ENCODE measurements around the gene TOP2B.

The TOP2B gene

DNA sequence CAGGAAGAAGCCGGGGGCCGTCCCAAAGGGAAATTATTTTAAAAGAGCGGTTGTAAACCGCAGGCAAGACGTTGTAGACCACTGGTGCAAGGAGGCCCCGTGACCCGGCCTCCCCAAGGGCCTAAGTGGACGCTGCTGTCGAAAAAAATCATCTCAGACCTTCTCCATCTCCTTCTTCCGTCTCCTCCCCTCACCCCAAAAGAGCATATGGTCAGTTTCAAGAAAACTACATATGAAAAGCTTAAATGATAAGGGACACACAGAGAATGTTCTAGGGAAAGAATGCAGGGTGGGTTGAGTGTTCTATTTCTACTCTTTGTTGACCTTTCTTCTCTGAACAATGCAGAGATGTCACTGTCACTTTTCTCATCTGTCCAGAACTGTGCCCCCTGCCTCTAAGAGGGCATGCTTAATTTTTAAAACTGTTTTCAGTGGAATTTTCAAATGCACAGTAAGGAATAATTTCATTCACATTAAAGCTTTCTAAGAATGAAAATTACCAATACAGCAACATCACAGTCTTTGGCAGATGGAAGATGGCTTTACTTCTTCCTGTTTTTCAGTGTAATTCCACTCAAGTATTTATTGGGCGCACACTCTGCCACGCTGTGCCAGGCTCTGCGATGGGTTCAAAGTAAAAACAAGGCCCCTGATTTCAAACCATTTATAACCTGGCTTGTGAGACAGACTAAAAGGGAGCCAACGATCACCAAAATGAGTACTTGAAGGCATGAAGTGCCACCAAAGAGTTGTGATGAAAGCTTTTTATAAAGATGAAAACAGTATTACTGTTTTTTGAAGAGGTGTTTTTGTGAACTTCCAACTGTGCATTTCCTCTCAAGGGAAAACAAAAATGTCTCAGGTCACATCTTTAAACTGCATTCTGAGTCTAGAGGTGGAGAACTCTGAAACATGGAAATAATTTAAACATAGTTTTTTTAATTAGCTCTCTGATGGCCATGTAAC is 891 bp upstream of the TOP2B start:
- DNase-seq = no peak

DNA sequence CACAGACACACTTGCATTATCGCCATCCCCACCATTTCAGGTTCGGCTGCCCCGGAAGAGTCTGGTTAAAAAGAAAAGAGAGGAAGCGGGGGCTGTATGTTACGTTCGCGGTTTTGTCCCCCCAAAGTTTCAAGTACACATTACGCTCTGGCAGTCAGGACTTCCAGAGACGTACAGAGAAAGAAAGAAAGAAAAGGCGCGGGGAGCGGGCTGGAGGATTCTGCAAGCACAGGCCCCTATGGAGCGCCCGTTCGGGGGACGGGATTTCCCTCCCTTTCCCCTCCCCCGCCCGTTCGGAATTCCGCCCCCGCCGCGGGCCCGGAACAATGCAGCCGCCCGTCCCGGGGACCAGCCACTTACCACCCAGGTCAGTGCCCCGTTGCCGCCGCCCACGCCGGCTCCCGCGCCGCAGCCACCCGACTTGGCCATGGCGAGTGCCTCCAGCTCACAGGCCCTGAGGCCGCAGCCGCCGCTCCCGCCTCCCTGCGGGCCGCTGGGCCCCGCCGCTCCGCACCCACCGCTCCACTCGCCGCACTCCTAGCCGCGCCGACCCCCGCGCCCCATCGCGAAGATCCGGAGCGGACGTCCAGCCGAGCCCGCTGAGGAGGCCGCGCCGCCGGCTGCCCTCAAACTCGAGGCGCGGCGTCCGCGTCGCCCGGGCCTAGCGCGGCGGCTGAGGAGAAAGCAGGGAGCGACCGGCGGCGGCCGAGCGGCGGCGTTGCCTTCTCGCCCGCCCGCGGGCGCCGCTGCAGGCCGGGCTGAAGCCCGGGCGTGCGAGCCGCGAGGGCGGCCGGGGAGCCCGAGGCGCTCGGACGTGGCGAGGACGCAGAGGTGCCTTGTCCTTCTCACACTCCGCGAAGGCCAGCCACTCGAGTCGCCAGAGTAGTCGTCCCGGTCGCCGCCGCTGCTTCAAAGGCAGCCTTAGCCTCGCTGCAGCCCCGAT is 567 bp downstream of the TOP2B start:
- peak; percentile 33 for DNase-seq

DNA sequence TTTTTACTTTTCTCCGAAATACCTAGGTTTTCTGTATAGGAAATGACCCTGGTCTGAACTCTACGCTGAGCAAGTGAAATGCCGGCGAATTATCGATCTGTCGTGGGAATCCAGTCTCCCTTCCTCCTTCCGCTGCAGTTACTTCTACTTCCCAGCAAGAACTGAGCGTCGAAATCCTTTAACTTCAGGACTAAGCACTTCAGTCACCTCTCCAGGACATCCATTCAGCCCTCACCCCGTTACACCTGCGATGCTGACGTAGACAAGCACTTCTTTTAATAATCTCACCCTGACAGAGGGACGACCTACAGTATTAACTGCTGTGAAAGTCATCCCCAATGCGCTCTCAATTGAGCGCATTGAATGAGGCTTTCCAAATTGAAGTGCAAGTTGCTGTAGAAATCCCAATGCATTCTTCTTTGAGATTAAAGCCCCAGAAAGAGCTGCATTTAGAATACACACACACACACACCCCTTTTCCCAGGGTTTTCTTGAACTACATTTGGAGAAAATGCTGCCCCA is 1.3 kb downstream of the TOP2B start:
- no peak for DNase-seq

DNA sequence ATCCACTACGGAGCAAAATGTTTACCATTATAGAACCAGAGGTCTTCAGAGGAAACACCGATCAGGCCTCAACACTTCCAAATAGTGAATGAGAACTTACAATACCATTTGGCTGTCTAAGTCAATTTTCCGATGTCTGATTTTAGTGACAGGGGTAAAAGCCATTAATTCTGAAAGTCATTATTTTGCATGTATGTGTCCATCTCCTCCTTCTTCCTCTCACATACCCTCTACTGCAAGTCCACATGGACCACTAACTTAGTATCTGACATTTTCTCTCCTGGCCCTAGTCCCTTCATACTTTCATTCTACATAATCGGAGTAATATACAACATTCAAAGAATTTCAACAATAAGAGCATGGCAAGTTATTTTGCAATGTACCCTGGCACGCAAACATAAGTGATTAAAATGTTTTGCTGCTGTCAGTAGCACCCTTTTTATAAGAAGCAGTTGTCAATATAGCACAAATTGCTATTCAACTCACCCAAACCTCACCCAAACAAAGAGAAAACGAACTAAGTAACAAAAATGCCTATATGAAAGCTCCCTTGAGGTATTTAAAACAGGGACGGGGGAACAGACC is 1.9 kb downstream of the TOP2B start:
- no peak for DNase-seq

DNA sequence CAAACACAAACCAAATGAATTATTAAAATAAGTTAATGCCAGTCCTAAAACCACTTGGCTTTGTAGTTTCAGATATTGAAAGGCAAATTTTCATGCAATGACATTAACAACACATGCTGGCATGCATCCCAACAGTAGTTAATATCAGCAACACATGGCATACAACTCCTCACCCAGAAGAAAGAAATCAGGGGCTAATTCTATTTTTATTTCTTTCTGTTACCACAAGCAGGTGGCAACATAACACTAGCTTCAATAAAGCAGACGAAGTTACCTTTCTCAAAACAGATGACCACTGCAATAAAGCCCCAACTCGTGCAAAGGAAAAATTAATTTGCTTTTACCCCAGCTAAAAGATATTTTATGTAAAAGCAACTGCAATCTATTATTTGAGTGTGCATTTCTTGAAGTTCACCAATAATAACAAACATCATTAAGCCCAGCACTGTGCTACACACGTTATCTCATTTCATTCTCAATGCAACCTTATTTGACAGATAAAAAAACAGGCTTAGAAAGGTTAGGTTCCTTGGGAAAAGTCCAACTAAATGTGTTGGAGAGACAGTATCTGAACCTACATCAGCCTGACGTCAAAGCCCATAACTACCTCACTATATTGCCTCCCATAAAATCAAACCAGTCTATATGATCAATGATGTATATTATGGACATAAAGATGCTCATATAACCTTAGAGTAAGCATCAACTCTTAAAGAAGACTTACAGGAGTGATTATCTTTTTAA is 2.8 kb downstream of the TOP2B start:
- DNase-seq = no peak

DNA sequence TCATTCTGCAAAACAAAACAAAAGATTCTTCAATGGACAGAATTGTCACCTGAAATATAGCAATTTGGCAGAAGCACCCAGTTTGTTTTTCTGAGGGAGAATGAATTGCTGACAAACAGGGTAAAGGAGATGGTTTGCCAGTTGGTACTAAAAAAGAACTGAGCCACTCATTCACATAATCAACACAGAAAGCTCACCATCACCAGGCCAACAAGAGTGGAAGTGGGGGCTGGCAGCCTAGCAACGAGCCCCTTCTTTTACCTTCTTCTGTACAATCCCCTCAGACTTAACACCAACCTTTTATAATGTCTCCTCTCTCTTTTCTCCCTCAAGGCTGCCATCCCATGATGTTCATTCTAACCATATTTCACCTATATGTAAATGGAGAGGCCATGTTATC is 5.9 kb downstream of the TOP2B start:
- no peak for DNase-seq

DNA sequence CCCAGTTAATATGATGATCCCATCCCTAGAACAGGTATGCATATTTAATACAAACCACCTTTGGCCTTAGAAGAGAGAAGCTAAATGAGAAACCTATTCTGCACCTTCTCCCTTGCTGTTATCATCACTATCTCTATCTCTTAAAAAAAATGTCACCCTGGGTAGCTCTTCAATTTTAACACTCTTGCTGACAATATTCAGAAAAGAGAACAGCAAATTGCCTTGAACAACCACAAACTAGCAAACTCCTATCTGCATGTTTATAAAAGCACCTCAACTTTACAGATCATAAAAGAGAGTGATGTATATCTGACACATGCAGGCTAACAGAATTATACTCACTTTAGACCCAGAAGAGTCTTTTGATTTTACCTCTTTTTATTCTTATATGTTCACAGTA is 7.4 kb downstream of the TOP2B start:
- DNase-seq = no peak

DNA sequence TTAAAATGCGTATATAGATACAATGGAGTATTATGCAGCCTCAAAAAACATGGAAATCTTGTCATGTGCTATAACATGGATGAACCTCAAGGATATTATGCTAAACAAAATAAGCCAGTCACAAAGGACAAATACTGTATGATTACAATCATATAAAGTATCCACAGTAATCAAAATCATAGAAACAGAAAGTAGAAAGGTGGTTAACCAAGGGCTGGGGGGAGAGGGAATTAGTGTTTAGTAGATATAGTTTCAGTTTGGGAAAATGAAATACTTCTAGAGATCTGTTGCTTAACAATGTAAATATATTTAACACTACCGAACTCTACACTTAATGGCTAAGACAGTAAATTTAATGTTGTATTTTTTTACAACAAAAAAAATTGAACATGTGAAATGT is 9.0 kb downstream of the TOP2B start:
- DNase-seq = no peak

DNA sequence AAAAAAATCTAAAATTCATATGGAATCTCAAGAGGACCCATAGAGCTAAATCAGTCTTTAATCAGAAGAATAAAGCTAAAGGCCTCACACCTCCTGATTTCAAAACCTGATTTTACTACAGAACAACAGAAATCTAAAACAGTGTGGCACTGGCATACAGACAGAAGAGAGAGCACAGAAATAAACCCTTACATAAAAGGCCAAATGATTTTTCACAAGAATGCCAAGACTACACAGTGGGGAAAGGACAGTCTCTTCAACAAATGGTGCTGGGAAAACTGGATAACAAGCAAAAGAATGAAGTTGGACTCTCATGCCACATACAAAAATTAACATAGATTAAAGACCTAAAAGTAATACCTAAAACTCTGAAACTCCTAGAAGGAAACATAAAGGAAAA is 10.1 kb downstream of the TOP2B start:
- no peak for DNase-seq

DNA sequence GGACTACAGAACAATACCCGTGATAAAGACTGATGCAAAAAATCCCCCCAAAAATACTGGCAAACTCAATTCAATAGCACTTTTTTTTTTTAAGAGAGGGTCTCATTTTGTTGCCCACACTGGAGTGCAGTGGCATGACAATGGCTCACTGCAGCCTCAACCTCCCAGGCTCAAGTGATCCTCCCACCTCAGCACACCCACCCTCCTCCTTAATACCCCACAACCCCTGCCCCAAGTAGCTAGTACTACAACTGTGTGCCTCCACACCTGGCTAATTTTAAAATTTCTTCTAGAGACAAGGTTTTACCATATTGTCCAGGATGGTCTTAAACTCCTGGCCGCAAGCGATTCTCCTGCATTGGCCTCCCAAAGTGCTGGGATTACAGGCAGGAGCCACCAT is 11.4 kb downstream of the TOP2B start:
- DNase-seq = no peak

DNA sequence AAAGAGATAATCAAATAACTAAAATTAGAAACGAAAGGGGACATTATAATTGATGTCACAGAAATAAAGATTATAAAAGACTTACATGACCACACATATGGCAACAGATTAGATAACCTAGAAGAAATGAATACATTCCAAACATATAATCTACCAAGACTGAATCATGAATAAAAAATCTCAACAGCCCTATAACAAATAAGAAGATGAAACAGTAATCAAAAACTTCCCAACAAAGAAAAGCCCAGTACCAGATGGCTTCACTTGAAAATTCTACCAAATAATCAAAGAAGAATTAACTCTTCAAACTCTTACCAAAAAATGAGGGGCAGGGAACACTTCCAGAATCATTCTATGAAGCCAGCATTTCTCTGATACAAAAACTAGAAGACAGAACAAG is 11.8 kb downstream of the TOP2B start:
- DNase-seq = no peak

DNA sequence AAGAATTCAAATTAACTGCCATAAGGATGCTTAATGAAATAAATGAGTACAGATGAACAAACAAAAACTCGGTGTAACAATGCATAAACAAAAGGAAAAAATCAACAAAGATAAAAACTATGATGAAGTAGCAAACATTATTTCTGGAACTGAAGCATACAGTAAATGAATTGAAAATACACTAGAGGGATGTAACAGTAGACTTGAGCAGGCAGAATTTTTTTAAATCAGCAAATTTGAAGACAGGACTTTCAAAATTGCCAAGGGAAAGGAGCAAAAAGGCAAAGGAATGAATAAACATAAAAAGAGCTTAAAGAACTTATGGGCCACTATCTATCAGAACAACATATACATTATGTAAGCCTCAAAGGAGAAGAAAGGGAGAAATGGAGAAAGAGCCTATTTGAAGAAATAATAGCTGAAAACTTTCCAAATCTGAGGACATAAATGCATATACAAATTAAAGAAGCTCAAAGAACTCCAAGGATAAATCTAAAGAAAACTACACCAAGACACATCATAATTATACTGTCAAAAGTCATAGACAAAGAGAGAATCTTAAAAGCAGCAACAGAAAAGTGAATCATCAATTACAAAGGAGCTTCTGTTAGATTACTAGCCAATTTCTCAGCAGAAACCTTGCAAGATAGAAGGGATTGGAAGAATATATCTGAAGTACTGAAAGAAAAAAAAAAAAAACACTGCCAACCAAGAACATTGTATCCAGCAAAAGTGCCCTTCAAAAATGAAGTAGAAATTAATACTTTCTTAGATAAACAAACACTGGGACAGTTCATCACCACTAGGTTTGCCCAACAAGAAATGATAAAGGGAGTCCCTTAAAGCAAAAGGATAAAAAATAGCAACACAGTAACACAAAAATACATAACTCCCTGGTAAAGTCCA is 15.5 kb downstream of the TOP2B start:
- no peak for DNase-seq

DNA sequence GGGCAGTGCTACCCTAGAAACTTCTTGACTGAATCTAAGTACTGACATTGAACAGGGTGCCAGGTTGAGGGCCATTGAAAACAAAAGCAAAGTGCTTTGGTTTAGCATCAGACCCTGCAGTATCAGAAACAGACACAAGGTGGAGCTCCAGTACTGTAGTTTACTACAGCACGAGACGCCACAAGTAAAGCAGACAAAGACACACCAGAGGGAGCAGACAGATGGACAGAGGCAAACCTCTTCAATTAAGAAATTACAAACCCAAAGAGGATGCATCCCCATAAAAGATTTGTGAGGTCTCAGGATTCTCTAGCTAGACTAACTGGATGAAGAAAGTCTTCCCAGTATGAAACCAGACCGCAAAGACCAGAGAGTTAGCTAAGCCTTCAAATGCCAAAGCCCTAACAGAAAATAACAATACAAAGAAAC is 16.6 kb downstream of the TOP2B start:
- DNase-seq = peak; percentile 23

DNA sequence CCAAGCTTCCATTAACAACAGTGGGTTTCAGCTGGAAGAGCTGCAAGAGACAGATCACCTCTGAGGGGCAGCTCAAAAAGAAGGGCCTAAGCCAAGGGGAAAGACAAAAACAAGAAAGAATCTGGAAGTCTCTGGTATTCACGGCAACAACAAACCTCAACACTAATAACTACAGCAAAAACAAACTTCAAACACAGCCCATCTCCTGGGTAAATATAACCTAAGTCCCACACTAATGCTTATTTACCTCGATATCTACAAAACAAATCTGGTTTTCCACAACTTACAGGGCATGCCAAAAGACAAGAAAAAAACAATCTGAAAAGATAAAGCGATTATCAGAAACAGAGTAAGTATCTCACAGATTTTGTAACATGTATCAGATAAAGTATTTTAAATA is 29.7 kb downstream of the TOP2B start:
- no peak for DNase-seq

DNA sequence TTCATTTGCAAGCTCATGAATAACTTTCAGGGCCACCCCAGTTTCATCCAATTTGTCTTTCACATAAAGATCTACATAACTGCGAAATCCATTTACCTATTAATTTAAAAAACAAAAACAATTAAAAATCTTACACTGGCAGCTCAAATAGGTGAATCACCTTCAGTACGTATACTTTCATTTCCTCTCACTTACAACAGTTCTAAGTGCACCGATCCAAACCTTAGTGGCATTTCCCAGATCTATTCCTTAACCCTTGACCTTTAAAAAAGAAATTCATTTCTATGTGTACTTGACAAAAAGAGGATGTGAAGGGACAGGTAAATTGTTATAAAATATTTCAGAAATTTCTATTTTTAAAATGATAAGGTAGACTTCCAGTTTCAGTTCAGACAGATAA is 30.8 kb downstream of the TOP2B start:
- DNase-seq = no peak

DNA sequence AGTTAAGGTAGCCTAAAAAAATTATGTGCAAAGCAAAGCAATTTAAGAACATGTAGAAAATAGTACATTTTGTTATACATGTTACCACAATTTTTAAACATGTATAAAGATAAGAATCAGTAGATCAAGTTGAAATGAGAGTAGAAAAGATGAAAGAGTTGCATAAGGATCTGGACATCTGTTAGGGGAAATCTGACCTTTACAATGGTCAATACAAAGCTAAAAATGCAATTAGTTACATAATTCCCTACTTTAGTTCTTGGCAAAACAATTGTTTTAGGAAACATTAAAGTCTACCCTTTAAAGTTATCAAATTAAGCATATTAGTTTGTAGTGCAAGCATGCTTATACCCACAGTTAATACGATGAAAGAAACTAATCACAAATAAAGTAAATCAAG is 32.7 kb downstream of the TOP2B start:
- no peak for DNase-seq

DNA sequence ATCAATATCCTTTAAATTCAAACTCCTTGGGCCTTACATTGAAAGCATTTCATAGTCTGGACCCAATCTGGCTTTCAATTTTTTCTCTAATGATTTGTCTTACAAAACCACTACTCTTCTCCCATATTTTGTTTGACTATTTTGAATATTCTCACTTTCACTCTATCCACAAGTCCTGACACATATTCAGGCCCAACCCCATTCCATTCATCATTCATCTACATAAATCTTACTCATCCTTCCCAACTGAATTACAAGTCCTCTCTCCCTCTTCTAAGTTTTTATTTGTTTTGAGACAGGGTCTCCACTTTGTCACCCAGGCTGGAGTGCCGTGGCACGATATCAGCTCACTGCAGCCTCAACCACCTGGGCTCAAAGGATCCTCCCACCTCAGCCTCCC is 43.6 kb downstream of the TOP2B start:
- no peak for DNase-seq

DNA sequence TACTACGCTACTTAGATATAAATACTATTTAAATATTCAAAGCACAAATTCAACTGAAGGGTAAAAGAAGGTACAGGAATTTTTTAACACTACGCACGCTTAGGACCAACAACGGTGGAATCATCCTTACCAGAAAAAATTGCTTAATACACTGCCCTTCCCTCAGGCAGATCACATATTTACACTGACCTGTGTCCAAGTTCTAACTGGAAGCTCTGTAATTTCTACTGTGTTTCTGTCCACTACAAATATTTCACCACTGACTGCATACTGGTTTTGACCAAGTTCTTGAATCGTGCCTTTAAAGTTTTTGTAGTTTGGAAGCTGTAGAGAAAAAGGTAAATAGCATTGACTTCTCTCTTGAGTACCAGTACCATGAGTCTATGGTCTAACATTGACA is 44.2 kb downstream of the TOP2B start:
- no peak for DNase-seq

DNA sequence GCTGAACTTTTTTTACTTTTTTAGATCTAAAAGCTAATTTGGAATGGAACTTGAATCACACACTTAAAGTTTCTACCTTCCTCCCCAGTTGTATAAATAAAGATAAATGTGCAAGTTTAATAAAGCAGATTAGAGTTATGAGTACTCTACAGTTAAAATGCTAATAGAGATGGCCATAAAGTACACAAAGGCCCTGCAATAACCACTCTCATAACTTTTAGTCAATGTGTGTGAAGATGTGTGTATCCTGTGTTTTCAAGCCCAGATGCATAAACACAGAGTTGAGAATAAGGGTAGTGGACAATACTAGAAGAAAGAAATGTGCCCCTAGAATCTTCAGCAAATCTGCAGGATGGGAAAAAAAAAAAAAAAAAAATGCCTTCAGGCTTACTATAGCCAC is 45.3 kb downstream of the TOP2B start:
- no peak for DNase-seq

DNA sequence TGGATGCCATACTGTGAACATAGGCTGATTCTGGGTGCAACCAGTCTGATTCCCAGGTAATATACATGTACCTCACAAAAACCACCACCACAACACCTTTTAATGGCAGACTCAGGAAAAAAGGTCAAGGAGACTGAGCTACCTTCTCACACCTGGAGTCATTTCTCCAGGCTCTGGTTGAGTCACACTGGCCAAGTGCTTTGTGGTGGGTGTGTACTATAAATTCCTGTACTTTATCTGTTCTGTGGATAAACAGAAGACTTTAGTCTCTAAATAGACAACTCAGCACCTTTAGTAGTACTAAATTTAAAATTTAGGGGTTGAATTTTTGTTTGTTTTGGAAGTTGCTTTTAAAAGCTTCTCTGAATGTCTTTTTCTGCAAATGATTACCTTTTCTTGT is 46.7 kb downstream of the TOP2B start:
- DNase-seq = no peak

DNA sequence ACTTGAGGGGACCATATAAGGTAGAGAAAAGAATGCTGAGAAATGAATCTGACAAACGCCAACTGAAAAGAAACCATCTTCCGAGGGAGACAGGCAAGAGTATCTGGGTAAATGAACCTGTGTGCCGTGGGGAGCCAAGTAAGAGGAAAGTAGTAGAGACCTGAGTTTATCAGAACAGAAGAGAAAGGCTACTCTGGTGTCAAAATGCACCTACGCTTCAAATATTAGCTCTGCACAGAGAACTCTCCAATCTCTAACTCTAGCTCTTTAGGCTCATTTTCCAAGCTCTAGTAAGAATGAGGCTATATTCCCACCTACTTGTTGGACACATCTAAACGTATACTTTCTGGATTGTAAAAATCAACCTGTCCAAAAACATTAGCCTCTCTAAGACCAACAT is 53.5 kb downstream of the TOP2B start:
- no peak for DNase-seq
